AG04450 (cell line): Measurements from ENCODE around the gene HOXB5. TPM values are rescaled to one million over a fixed set of nuclear protein-coding genes. Genes with fewer than 3 reads are reported as not detected.

ENCODE experiments used
- CTCF ChIA-PET: fragments of 300-600, 350-600 bp; formaldehyde crosslinking; extraction: SDS; loops from one replicate; lab custom pipeline; 2022; ENCODE audit warnings: antibody characterized with exemption, inconsistent platforms; lab: Charles Lee
- POLR2A ChIA-PET: fragments of 350-600 bp; formaldehyde crosslinking; extraction: SDS; loops from one replicate; lab custom pipeline; 2021; ENCODE audit warnings: antibody characterized with exemption, inconsistent platforms; lab: Yijun Ruan, JAX
- DNase-seq: peaks from one replicate; pipeline ENCODE4 v3.0.0-alpha.2; 2011; ENCODE audit warnings: low read depth, low spot score
- H3K27ac ChIP-seq: one replicate; pipeline ENCODE4 v1.5.1; 2012; ENCODE audit warnings: low read depth, low read length, control low read depth
- H3K27me3 ChIP-seq: one replicate; pipeline ENCODE4 v1.6.0; 2012; ENCODE audit warnings: low read length; ENCODE audit not compliant: control insufficient read depth, insufficient read depth
- H3K4me3 ChIP-seq: 2 replicates; pipeline ENCODE4 v1.5.1; 2011; ENCODE audit warnings: mild to moderate bottlenecking, low read depth, low read length, control low read depth
- H3K9me3 ChIP-seq: 2 replicates; pipeline ENCODE4 v1.5.1; 2012; ENCODE audit warnings: low read length; ENCODE audit not compliant: control insufficient read depth, insufficient read depth
- CTCF ChIP-seq: IDR thresholded peaks from 2 replicates; pipeline ENCODE4 v1.5.1; 2011; ENCODE audit warnings: low read depth, low read length, control low read depth, inconsistent platforms
- polyA plus RNA-seq: library from polyadenylated mRNA; depleted of rRNA; stranded (reverse); fragments of >200 nt; gene quantifications from 2 replicates; pipeline ENCODE4 v1.2.3, GENCODE V29; 2011

HOXB5 gene
- polyA plus RNA-seq, 1 experiment = 9.4 TPM

- Histone ChIP-seq H3K4me3 (peak within 1 kb of the TSS; percentile 90), H3K27ac (peak within 1 kb of the TSS; percentile 98), H3K9me3 (no peaks in the 10 kb centered on the region; the same call in 1 of the 2 replicates), H3K27me3 (no peaks in the 10 kb centered on the region)
- no peak for TF ChIP-seq CTCF
- POLR2A ChIA-PET = interaction anchor here (0.9 to 2.2 kb wide), 5 partner anchors 9 to 37 kb away, joined by 3 to 10 read pairs (median 5); no protein-coding TSS in a partner anchor
- CTCF ChIA-PET = interaction anchor here (1.0 to 1.1 kb wide), 2 partner anchors 10 to 15 kb away, joined by 3 to 4 read pairs; partner anchors contain the start of gene HOXB5
- DNase-seq = no peak
Measured at GRCh38 chr17:48577946-48578615, 15.5 kb downstream of the HOXB5 start, which contains the start of gene HOXB4. HOXB4 (minus strand) TSS chr17:48578350; CDS start chr17:48578319, 31 bp downstream.

- ChIA-PET POLR2A (interaction anchor here (0.5 to 3.1 kb wide), 7 partner anchors 8 to 548 kb away, joined by 3 to 11 read pairs (median 4); no protein-coding TSS in a partner anchor), CTCF (no interaction called here)
- DNase-seq = no peak
- no peaks in the 10 kb centered on the region for H3K27me3 ChIP-seq
- no peak for TF ChIP-seq CTCF
- peak overlapping the region; percentile 91 for H3K27ac ChIP-seq
- H3K9me3 ChIP-seq = no peaks in the 10 kb centered on the region; the same call in 1 of the 2 replicates
- peak overlapping the region; percentile 90 for H3K4me3 ChIP-seq
Measured at GRCh38 chr17:48577330-48577945, 16.1 kb downstream of the HOXB5 start.

GRCh38 chr17:48576479-48577309 is 16.9 kb downstream of the HOXB5 start:
- DNase-seq = no peak
- CTCF ChIA-PET = interaction anchor here (0.7 kb wide), 1 partner anchor 231 kb away, joined by 4 read pairs; no protein-coding TSS in a partner anchor

More at GRCh38 chr17:48576479-48577309, 16.9 kb downstream of the HOXB5 start:
- Histone ChIP-seq H3K4me3 (peak overlapping the region; percentile 90), H3K27me3 (no peaks in the 10 kb centered on the region), H3K27ac (peak overlapping the region; percentile 91), H3K9me3 (no peaks in the 10 kb centered on the region)
- no peak for TF ChIP-seq CTCF
- POLR2A ChIA-PET = interaction anchor here (0.8 to 3.1 kb wide), 7 partner anchors 9 to 37 kb away, joined by 3 to 11 read pairs (median 3); no protein-coding TSS in a partner anchor
